ENCODE measurements around the gene KIAA0040.

KIAA0040 gene

GRCh38 chr1:175209493-175209921 is 16.9 kb upstream of the KIAA0040 start:
- Mint-ChIP-seq H3K36me3 (no peaks in the 10 kb centered on the region), H3K27ac (peak overlapping the region; percentile 93), H3K4me1 (peaks cover 44% of the 10 kb centered on the region), H3K4me3 (peak overlapping the region; percentile 69), H3K9me3 (peaks cover 4% of the 10 kb centered on the region), H3K27me3 (no peaks in the 10 kb centered on the region)
- peak; percentile 59 for ATAC-seq

GRCh38 chr1:175208773-175209492 is 16.4 kb upstream of the KIAA0040 start:
- peaks cover 4% of the 10 kb centered on the region for H3K9me3 Mint-ChIP-seq
- ATAC-seq = peak; percentile 91

GRCh38 chr1:175207971-175208370 is 15.4 kb upstream of the KIAA0040 start:
- Mint-ChIP-seq H3K27ac (peak overlapping the region; percentile 93), H3K4me3 (no peak overlapping the region), H3K27me3 (no peaks in the 10 kb centered on the region), H3K36me3 (no peaks in the 10 kb centered on the region), H3K9me3 (no peaks in the 10 kb centered on the region), H3K4me1 (peaks cover 55% of the 10 kb centered on the region)
- ATAC-seq = no peak

More at GRCh38 chr1:175208773-175209492, 16.4 kb upstream of the KIAA0040 start:
- H3K27ac Mint-ChIP-seq = peak overlapping the region; percentile 93
- no peaks in the 10 kb centered on the region for H3K27me3 Mint-ChIP-seq
- peaks cover 49% of the 10 kb centered on the region for H3K4me1 Mint-ChIP-seq
- H3K36me3 Mint-ChIP-seq = no peaks in the 10 kb centered on the region
- H3K4me3 Mint-ChIP-seq = peak overlapping the region; percentile 69

- no peak overlapping the region for H3K27ac Mint-ChIP-seq
- no peaks in the 10 kb centered on the region for H3K27me3 Mint-ChIP-seq
- H3K4me3 Mint-ChIP-seq = no peak overlapping the region
- H3K36me3 Mint-ChIP-seq = no peaks in the 10 kb centered on the region
- no peak for ATAC-seq
- H3K9me3 Mint-ChIP-seq = no peaks in the 10 kb centered on the region
- peaks cover 48% of the 10 kb centered on the region for H3K4me1 Mint-ChIP-seq
Measured at GRCh38 chr1:175206687-175207086, 14.1 kb upstream of the KIAA0040 start.

GRCh38 chr1:175204330-175204729 is 11.8 kb upstream of the KIAA0040 start:
- Mint-ChIP-seq H3K4me1 (peaks cover 43% of the 10 kb centered on the region), H3K27ac (peak overlapping the region; percentile 77), H3K36me3 (no peaks in the 10 kb centered on the region), H3K4me3 (no peak overlapping the region), H3K9me3 (no peaks in the 10 kb centered on the region), H3K27me3 (no peaks in the 10 kb centered on the region)
- ATAC-seq = peak; percentile 78

GRCh38 chr1:175203570-175204068 is 11.0 kb upstream of the KIAA0040 start:
- Mint-ChIP-seq H3K9me3 (no peaks in the 10 kb centered on the region), H3K36me3 (no peaks in the 10 kb centered on the region), H3K4me3 (no peak overlapping the region), H3K27me3 (no peaks in the 10 kb centered on the region), H3K27ac (peak overlapping the region; percentile 77), H3K4me1 (peaks cover 36% of the 10 kb centered on the region)
- no peak for ATAC-seq

- no peak overlapping the region for H3K4me3 Mint-ChIP-seq
- H3K27me3 Mint-ChIP-seq = no peaks in the 10 kb centered on the region
Measured at GRCh38 chr1:175200678-175201521, 8.3 kb upstream of the KIAA0040 start.

GRCh38 chr1:175198332-175198731 is 5.8 kb upstream of the KIAA0040 start:
- ATAC-seq = no peak
- Mint-ChIP-seq H3K36me3 (no peaks in the 10 kb centered on the region), H3K27ac (no peak overlapping the region), H3K27me3 (no peaks in the 10 kb centered on the region), H3K4me1 (peaks cover 51% of the 10 kb centered on the region), H3K4me3 (no peak overlapping the region), H3K9me3 (no peaks in the 10 kb centered on the region)

More at GRCh38 chr1:175200678-175201521, 8.3 kb upstream of the KIAA0040 start:
- H3K36me3 Mint-ChIP-seq = no peaks in the 10 kb centered on the region
- no peak overlapping the region for H3K27ac Mint-ChIP-seq
- no peaks in the 10 kb centered on the region for H3K9me3 Mint-ChIP-seq
- no peak for ATAC-seq
- H3K4me1 Mint-ChIP-seq = peaks cover 45% of the 10 kb centered on the region

- peak overlapping the region; percentile 79 for H3K27ac Mint-ChIP-seq
- H3K4me3 Mint-ChIP-seq = peak overlapping the region; percentile 36
- ATAC-seq = peak; percentile 4
Measured at GRCh38 chr1:175197531-175197930, 5.0 kb upstream of the KIAA0040 start.

GRCh38 chr1:175195798-175196197 is 3.2 kb upstream of the KIAA0040 start:
- Mint-ChIP-seq H3K36me3 (peaks cover 3% of the 10 kb centered on the region), H3K4me3 (no peak overlapping the region), H3K4me1 (peaks cover 61% of the 10 kb centered on the region), H3K27ac (peak overlapping the region; percentile 79), H3K27me3 (no peaks in the 10 kb centered on the region), H3K9me3 (no peaks in the 10 kb centered on the region)
- peak; percentile 69 for ATAC-seq

More at GRCh38 chr1:175197531-175197930, 5.0 kb upstream of the KIAA0040 start:
- no peaks in the 10 kb centered on the region for H3K27me3 Mint-ChIP-seq
- no peaks in the 10 kb centered on the region for H3K36me3 Mint-ChIP-seq
- peaks cover 57% of the 10 kb centered on the region for H3K4me1 Mint-ChIP-seq
- no peaks in the 10 kb centered on the region for H3K9me3 Mint-ChIP-seq

GRCh38 chr1:175195281-175195680 is 2.7 kb upstream of the KIAA0040 start:
- Mint-ChIP-seq H3K36me3 (peaks cover 9% of the 10 kb centered on the region), H3K4me1 (peaks cover 63% of the 10 kb centered on the region), H3K27ac (peak overlapping the region; percentile 79), H3K27me3 (no peaks in the 10 kb centered on the region), H3K4me3 (no peak overlapping the region), H3K9me3 (no peaks in the 10 kb centered on the region)
- peak; percentile 65 for ATAC-seq

- H3K4me3 Mint-ChIP-seq = peak overlapping the region; percentile 99
- no peak for ATAC-seq
- peaks cover 19% of the 10 kb centered on the region for H3K36me3 Mint-ChIP-seq
- no peaks in the 10 kb centered on the region for H3K27me3 Mint-ChIP-seq
- H3K9me3 Mint-ChIP-seq = no peaks in the 10 kb centered on the region
- peaks cover 76% of the 10 kb centered on the region for H3K4me1 Mint-ChIP-seq
- peak overlapping the region; percentile 81 for H3K27ac Mint-ChIP-seq
Measured at GRCh38 chr1:175193527-175193910, 943 bp upstream of the KIAA0040 start.

- Mint-ChIP-seq H3K4me3 (peak overlapping the region; percentile 99), H3K36me3 (peaks cover 33% of the 10 kb centered on the region), H3K27me3 (no peaks in the 10 kb centered on the region), H3K4me1 (peaks cover 81% of the 10 kb centered on the region), H3K27ac (peak overlapping the region; percentile 81), H3K9me3 (no peaks in the 10 kb centered on the region)
- no peak for ATAC-seq
Measured at GRCh38 chr1:175192111-175192629, 406 bp downstream of the KIAA0040 start.

GRCh38 chr1:175191659-175192058 is 917 bp downstream of the KIAA0040 start:
- no peak for ATAC-seq
- peak overlapping the region; percentile 81 for H3K27ac Mint-ChIP-seq
- H3K27me3 Mint-ChIP-seq = no peaks in the 10 kb centered on the region
- peaks cover 38% of the 10 kb centered on the region for H3K36me3 Mint-ChIP-seq
- peak overlapping the region; percentile 99 for H3K4me3 Mint-ChIP-seq
- H3K9me3 Mint-ChIP-seq = no peaks in the 10 kb centered on the region
- peaks cover 81% of the 10 kb centered on the region for H3K4me1 Mint-ChIP-seq

GRCh38 chr1:175188936-175189335 is 3.6 kb downstream of the KIAA0040 start:
- Mint-ChIP-seq H3K4me3 (peak overlapping the region; percentile 99), H3K36me3 (peaks cover 58% of the 10 kb centered on the region), H3K4me1 (peaks cover 86% of the 10 kb centered on the region), H3K27ac (peak overlapping the region; percentile 81), H3K27me3 (no peaks in the 10 kb centered on the region), H3K9me3 (no peaks in the 10 kb centered on the region)
- peak; percentile 86 for ATAC-seq
